Measurements from ENCODE around the gene TMEM86A.

DNA sequence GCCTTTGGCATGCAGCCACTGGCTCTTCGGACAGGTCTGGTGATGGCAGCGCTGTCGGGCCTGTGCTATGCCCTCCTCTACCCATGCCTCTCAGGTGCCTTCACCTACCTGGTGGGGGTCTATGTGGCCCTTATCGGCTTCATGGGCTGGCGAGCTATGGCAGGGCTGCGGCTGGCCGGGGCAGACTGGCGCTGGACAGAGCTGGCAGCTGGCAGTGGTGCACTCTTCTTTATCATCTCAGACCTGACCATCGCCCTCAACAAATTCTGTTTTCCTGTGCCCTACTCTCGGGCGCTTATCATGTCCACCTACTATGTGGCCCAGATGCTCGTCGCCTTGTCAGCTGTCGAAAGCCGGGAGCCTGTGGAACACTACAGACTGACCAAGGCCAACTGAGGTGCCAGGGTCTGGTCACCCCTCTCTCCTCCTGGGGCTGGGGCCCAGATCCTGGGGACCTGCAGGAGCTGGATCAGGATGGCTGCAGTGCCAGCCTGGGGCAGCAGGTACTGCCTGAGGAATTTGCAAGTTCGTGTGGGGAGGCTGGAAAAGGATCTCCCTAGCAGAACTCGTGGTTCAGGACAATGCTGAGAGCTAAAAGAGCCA lies 3.1 kb downstream of the TMEM86A start:
- TF ChIP-seq SP1 (IDR thresholded peaks at IDR 0.05): no peak
- no peak for TF ChIP-seq LEF1 (IDR thresholded peaks at IDR 0.05; ENCODE audit: borderline replicate concordance)
- no peak for TF ChIP-seq BHLHE40 (IDR thresholded peaks at IDR 0.05; ENCODE audit: borderline replicate concordance)
- TF ChIP-seq ARNT (IDR thresholded peaks at IDR 0.05): no peak

Measured in HEK293T (cell line).